GM12878 (cell line): ENCODE results near the gene BIRC7. TPM values are rescaled to one million over a fixed set of nuclear protein-coding genes. Genes with fewer than 3 reads are reported as not detected.

Experiments
- ATAC-seq: fragments of 200-7000 bp; cut with Tn5 transposase; 3 replicates; pipeline ENCODE4 v1.9.1; 2020; ENCODE audit warnings: mild to moderate bottlenecking, moderate library complexity
- BruUV-seq: library from RNA; stranded (reverse); fragments of 400-500 nt; replicated peaks from 2 replicates; lab custom pipeline; 2021; lab: Mats Ljungman, UMichigan
- CTCF ChIA-PET: fragments of 300-600 bp; sonication (Branson Sonifier 250); formaldehyde crosslinking; extraction: SDS; loops from one replicate; lab custom pipeline; 2021; ENCODE audit warnings: inconsistent platforms; lab: Yijun Ruan, JAX
- POLR2A ChIA-PET: fragments of 350-600 bp; formaldehyde crosslinking; extraction: SDS; loops from one replicate; lab custom pipeline; 2021; ENCODE audit warnings: inconsistent platforms; lab: Charles Lee
- RAD21 ChIA-PET: fragments of 300-600 bp; sonication (Branson Sonifier 250); formaldehyde crosslinking; loops from one replicate; lab custom pipeline; 2023; ENCODE audit warnings: antibody characterized with exemption; ENCODE audit not compliant: unreplicated experiment; lab: Charles Lee
- SMC1A ChIA-PET: fragments of 300-600 bp; sonication (Branson Sonifier 250); formaldehyde crosslinking; loops from one replicate; lab custom pipeline; 2023; ENCODE audit not compliant: unreplicated experiment, uncharacterized antibody; lab: Charles Lee
- DNase-seq: peaks from one replicate; pipeline ENCODE4 v3.0.0-alpha.2; 2011; ENCODE audit warnings: low read depth, low spot score
- FAIRE-seq: peaks from 3 replicates; lab custom pipeline; 2011; peaks lifted over from hg19 to GRCh38; lab: Jason Lieb, UNC
- H2AFZ ChIP-seq: 2 replicates; pipeline ENCODE4 v1.6.0; 2011; ENCODE audit warnings: low read depth, low read length, control low read depth; ENCODE audit not compliant: control insufficient read depth
- H3K27ac ChIP-seq: 2 replicates; pipeline ENCODE4 v1.5.1; 2011; ENCODE audit warnings: control low read depth; ENCODE audit not compliant: control insufficient read depth, insufficient read depth
- H3K27me3 ChIP-seq, 2 experiments: replicated peaks in 1 of 2; 2 replicates each; pipeline versions ENCODE4 v1.6.0 to v1.6.1; 2011; ENCODE audit warnings: low read length in 1 of 2; ENCODE audit not compliant: control insufficient read depth in 2 of 2, insufficient read depth in 2 of 2
- H3K36me3 ChIP-seq, 2 experiments: 2 replicates each; pipeline ENCODE4 v1.5.1; 2011; ENCODE audit warnings: low read length in 1 of 2; ENCODE audit not compliant: control insufficient read depth in 2 of 2, insufficient read depth in 2 of 2
- H3K4me1 ChIP-seq: 2 replicates; pipeline ENCODE4 v1.6.1; 2011; ENCODE audit warnings: mild to moderate bottlenecking, low read length, moderate library complexity, mixed read lengths; ENCODE audit not compliant: control insufficient read depth, insufficient read depth
- H3K4me2 ChIP-seq: 2 replicates; pipeline ENCODE4 v1.6.0; 2011; ENCODE audit warnings: control low read depth; ENCODE audit not compliant: control insufficient read depth, insufficient read depth
- H3K4me3 ChIP-seq: fragments of 200-600 bp; sonication (generic); 2 replicates; pipeline ENCODE4 v1.5.1; 2016
- H3K79me2 ChIP-seq: 2 replicates; pipeline ENCODE4 v1.6.0; 2011; ENCODE audit warnings: low read length; ENCODE audit not compliant: control insufficient read depth, insufficient read depth
- H3K9ac ChIP-seq: 2 replicates; pipeline ENCODE4 v1.8.0; 2011; ENCODE audit warnings: low read length, control low read depth, mixed read lengths; ENCODE audit not compliant: control insufficient read depth, insufficient read depth
- H3K9me3 ChIP-seq: replicated peaks from 3 replicates; pipeline ENCODE4 v1.5.1; 2011; ENCODE audit warnings: mild to moderate bottlenecking, low read length; ENCODE audit not compliant: control insufficient read depth, insufficient read depth
- H4K20me1 ChIP-seq: 2 replicates; pipeline ENCODE4 v1.6.0; 2011; ENCODE audit not compliant: control insufficient read depth, insufficient read depth
- E2F4 ChIP-seq: IDR thresholded peaks from 2 replicates; pipeline ENCODE4 v1.6.1; 2012; ENCODE audit warnings: low read depth, low read length, improper control_type of control experiment
- FOXK2 ChIP-seq: fragments of 450-650 bp; IDR thresholded peaks from 2 replicates; pipeline ENCODE4 v1.6.1; 2017; ENCODE audit warnings: mild to moderate bottlenecking, moderate library complexity
- GABPA ChIP-seq: IDR thresholded peaks from 2 replicates; pipeline ENCODE4 v1.6.1; 2014; ENCODE audit warnings: antibody characterized with exemption, low read depth, mild to moderate bottlenecking, inconsistent platforms
- HDAC6 ChIP-seq: fragments of 200-600 bp; sonication (generic); IDR thresholded peaks from one replicate; pipeline ENCODE4 v1.8.0; 2017; ENCODE audit warnings: antibody characterized with exemption; ENCODE audit not compliant: unreplicated experiment
- IKZF1 ChIP-seq: fragments of 450-650 bp; conservative IDR thresholded peaks from 2 replicates; pipeline ENCODE4 v1.6.1; 2017; ENCODE audit warnings: antibody characterized with exemption, mild to moderate bottlenecking
- NFYA ChIP-seq: IDR thresholded peaks from 2 replicates; pipeline ENCODE4 v1.6.1; 2011; ENCODE audit warnings: low read depth, mild to moderate bottlenecking, low read length, improper control_type of control experiment, borderline replicate concordance
- NR2C2 ChIP-seq: IDR thresholded peaks from 2 replicates; pipeline ENCODE4 v1.6.1; 2011; ENCODE audit warnings: borderline replicate concordance, low read depth; ENCODE audit not compliant: control insufficient read depth, insufficient read length
- PAX5 ChIP-seq: IDR thresholded peaks from 2 replicates; pipeline ENCODE4 v1.6.1; 2011; ENCODE audit warnings: low read depth, low read length, borderline replicate concordance
- PBX3 ChIP-seq: IDR thresholded peaks from 2 replicates; pipeline ENCODE4 v1.6.1; 2011; ENCODE audit warnings: mild to moderate bottlenecking, low read depth, low read length, moderate library complexity; ENCODE audit not compliant: insufficient replicate concordance
- SKIL ChIP-seq: fragments of 450-650 bp; IDR thresholded peaks from 2 replicates; pipeline ENCODE4 v1.6.1; 2017; ENCODE audit warnings: mild to moderate bottlenecking, low read depth, inconsistent platforms; ENCODE audit not compliant: poor library complexity, severe bottlenecking
- SMARCA5 ChIP-seq: fragments of 450-650 bp; IDR thresholded peaks from 2 replicates; pipeline ENCODE4 v1.6.1; 2017; ENCODE audit warnings: mild to moderate bottlenecking
- SPI1 ChIP-seq: IDR thresholded peaks from 2 replicates; pipeline ENCODE4 v1.6.1; 2011; ENCODE audit warnings: low read depth, mild to moderate bottlenecking, low read length, moderate library complexity, borderline replicate concordance; ENCODE audit not compliant: insufficient read depth
- SUZ12 ChIP-seq: fragments of 200-600 bp; sonication (generic); IDR thresholded peaks from one replicate; pipeline ENCODE4 v1.6.1; 2018; ENCODE audit warnings: antibody characterized with exemption, mild to moderate bottlenecking; ENCODE audit not compliant: unreplicated experiment
- TARDBP ChIP-seq: IDR thresholded peaks from 2 replicates; pipeline ENCODE4 v1.6.1; 2016; ENCODE audit warnings: borderline replicate concordance
- TBL1XR1 ChIP-seq: IDR thresholded peaks from 2 replicates; pipeline ENCODE4 v1.6.1; 2012; ENCODE audit warnings: low read depth, low read length, improper control_type of control experiment
- TCF3 ChIP-seq: IDR thresholded peaks from 2 replicates; pipeline ENCODE4 v1.6.1; 2012; ENCODE audit warnings: low read depth, mild to moderate bottlenecking, low read length, borderline replicate concordance; ENCODE audit not compliant: insufficient read depth
- USF1 ChIP-seq: IDR thresholded peaks from 2 replicates; pipeline ENCODE4 v1.6.1; 2011; ENCODE audit warnings: borderline replicate concordance, low read depth, mild to moderate bottlenecking, moderate library complexity, mixed read lengths, low read length; ENCODE audit not compliant: insufficient read depth; ENCODE audit errors: extremely low read length
- ZZZ3 ChIP-seq: IDR thresholded peaks from 2 replicates; pipeline ENCODE4 v1.6.1; 2011; ENCODE audit warnings: low read depth; ENCODE audit not compliant: control insufficient read depth, insufficient read length
- WGBS: methylation state at CpG from one replicate; pipeline ENCODE4 v1.1.6; 2016; ENCODE audit warnings: low lambda C conversion rate; ENCODE audit not compliant: insufficient replicate concordance, insufficient coverage; ENCODE audit errors: missing lambda C conversion rate; 5-methylcytosine and 5-hydroxymethylcytosine counted together
- in situ Hi-C: fragments of 300-500 bp; cut with MboI; formaldehyde crosslinking; loops from 9 replicates; pipeline ENCODE4 v1.14.3; 2018; ENCODE audit warnings: mixed read lengths
- intact Hi-C: fragments of 100-400 bp; cut with micrococcal nuclease; formaldehyde crosslinking; loops from one replicate; pipeline ENCODE4 v1.14.2; 2022; ENCODE audit not compliant: unreplicated experiment
- polyA plus RNA-seq, 11 experiments: library from polyadenylated mRNA; depleted of rRNA in 4 of 11; unstranded in 6 of 11; stranded (reverse) in 5 of 11; fragments of >200 nt; fragmentation: Nextera tagmentation in 4 of 11; fragmentation: Illumina TruSeq in 1 of 11; extraction: Ambion mirVana in 4 of 11; extraction: Trizol in 1 of 11; gene quantifications; 1 replicate in 1 of 11; 2 replicates in 10 of 11; pipeline versions ENCODE4 v1.2.1 to v1.2.3, GENCODE V29; 2011 to 2016; ENCODE audit warnings: inconsistent platforms in 2 of 11, missing spikeins in 2 of 11, low read depth in 1 of 11
- total RNA-seq, 4 experiments: library from RNA; depleted of rRNA in 3 of 4; stranded (reverse); fragments of >200 nt in 3 of 4; fragmentation: Illumina TruSeq in 1 of 4; extraction: Trizol in 1 of 4; gene quantifications; 2 replicates each; pipeline versions ENCODE4 v1.2.1 to v1.2.3, GENCODE V29; 2013 to 2021

BIRC7 gene
- total and polyA plus RNA-seq, 10 of the 15 experiments (the other 5 are each of a cell fraction or from before 2014, with no cell fraction given), result 0.31 TPM; not detected in 9

- no peaks in the 10 kb centered on the region for H3K79me2 ChIP-seq
- no peak overlapping the region for H3K4me2 ChIP-seq
- ChIA-PET POLR2A (no interaction called here), RAD21 (no interaction called here), SMC1A (no interaction called here), CTCF (no interaction called here)
- DNase-seq, result no peak
- no peaks in the 10 kb centered on the region for H3K4me1 ChIP-seq
- in situ Hi-C loops (no loop called here), intact Hi-C loops (no loop called here)
- H2AFZ ChIP-seq, result no peak overlapping the region
- H3K36me3 ChIP-seq, result no peaks in the 10 kb centered on the region
- H3K27me3 ChIP-seq, result peaks cover 0 to 2% of the 10 kb centered on the region in 2 experiments; a peak in 2 of 4 replicates
- ATAC-seq, result no peak
- H3K9ac ChIP-seq, result no peak overlapping the region
- WGBS, result 43% methylated on average over 9 of the region's 10 CpGs
- no peak overlapping the region for H3K27ac ChIP-seq
- FAIRE-seq, result no peak
- no peaks in the 10 kb centered on the region for H3K9me3 ChIP-seq
- no peaks in the 10 kb centered on the region for H4K20me1 ChIP-seq
- no peak overlapping the region for H3K4me3 ChIP-seq
- BruUV-seq, result no TSS peak
- TF ChIP-seq PAX5 (no peak), E2F4 (no peak), TCF3 (no peak), GABPA (no peak), SUZ12 (no peak), IKZF1 (no peak), SMARCA5 (no peak), SPI1 (no peak), NR2C2 (no peak), FOXK2 (no peak), NFYA (no peak), TARDBP (no peak), HDAC6 (no peak), TBL1XR1 (no peak), USF1 (no peak), ZZZ3 (no peak), SKIL (no peak), PBX3 (no peak)
Measured at GRCh38 chr20:63244468-63244867, 8.8 kb downstream of the BIRC7 start.
